Tibial nerve (tissue), 4 donors: Measurements from ENCODE around the gene MRPS35.

ENCODE experiments used
- CTCF ChIP-seq, 5 experiments: fragments of 200-600 bp in 3 of 5; fragments of 450-650 bp in 2 of 5; sonication (generic) in 3 of 5; IDR thresholded peaks; one replicate each; pipeline ENCODE4 v1.5.1; 2016 to 2019; ENCODE audit warnings: antibody characterized with exemption in 5 of 5, mild to moderate bottlenecking in 3 of 5, moderate library complexity in 2 of 5
- EP300 ChIP-seq, 2 donors: sonication (generic); formaldehyde crosslinking; IDR thresholded peaks; one replicate each; pipeline ENCODE4 v1.6.1; 2017; ENCODE audit warnings: antibody characterized with exemption in 2 of 2, mild to moderate bottlenecking in 1 of 2
- POLR2A ChIP-seq, 2 donors: fragments of 450-650 bp; IDR thresholded peaks; one replicate each; pipeline ENCODE4 v1.6.1; 2017; ENCODE audit warnings: antibody characterized with exemption in 2 of 2, mild to moderate bottlenecking in 2 of 2, moderate library complexity in 2 of 2

GRCh38 chr12:27779416-27779919 is 68.8 kb downstream of the MRPS35 start:
- TF ChIP-seq CTCF (IDR thresholded peaks at IDR 0.05): no peak
- TF ChIP-seq EP300 (IDR thresholded peaks at IDR 0.05): no peak
- TF ChIP-seq POLR2A (IDR thresholded peaks at IDR 0.05): no peak
